CD1c-positive myeloid dendritic cell (primary cell): Measurements from ENCODE around the gene FEM1C.
A peak's percentile ranks its signal among the peaks of the same experiment; 100 is the strongest.

Experiments used
- DNase-seq: peaks from one replicate; pipeline ENCODE4 v3.0.0-alpha.2; 2016; ENCODE audit errors: extremely low spot score

FEM1C gene

DNA sequence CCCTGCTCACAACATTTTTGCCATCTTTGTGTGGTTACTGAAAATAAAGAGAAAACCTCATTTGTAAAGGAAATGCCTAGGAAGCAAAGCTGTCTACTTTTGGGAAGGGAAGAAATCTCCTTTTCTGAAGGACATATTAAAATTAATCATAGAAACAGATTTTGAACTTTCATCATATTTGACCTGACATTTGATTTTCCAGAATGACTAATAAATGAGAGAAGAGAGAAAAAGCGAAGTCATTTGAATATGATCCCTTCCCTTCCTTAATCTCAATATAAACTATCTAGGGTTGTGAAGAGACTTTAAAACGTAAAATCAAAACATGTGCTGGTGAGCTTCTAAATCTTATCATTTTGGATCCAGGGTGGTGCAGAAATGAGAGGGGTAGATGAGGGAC, 66.3 kb downstream of the FEM1C start:
- DNase-seq: no peak

DNA sequence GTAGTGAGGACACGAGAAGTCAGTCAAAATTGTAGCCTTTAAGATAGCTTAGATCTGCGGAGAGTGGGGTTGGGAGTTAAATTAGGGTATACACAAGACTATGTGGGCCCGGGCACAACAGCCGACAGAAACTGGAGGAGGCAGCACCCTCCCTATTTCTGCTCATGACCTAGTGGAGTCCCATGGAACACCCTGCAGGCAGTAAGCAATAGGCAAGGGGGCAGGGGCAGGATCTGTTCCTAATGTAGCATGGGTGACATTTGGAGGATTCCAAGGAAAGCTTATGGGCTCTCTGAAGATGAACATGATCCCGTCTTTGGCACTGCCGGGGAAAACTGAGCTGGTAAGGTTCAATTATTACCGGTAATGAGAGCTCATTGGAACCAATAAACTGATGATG, 67.0 kb downstream of the FEM1C start:
- no peak for DNase-seq

DNA sequence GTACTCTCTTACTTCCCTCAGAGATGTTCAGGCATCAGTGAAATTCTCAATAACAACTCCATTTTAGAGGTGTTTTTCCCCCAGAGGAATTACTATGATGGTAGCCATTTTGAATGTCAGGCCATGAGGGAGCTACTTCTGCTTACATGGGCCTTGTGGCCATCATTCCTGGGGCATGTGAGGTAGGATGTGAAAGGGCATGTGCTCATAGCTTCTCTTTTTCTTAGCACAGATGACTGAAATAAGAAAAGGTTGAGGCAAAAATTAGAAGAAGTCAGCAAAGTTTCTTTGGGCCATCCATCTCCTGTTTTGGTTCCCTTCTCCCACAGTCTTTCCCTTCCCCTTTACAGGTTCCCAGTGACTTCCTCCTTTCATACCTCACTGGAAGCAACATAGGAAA, 68.8 kb downstream of the FEM1C start:
- peak; percentile 88 for DNase-seq

DNA sequence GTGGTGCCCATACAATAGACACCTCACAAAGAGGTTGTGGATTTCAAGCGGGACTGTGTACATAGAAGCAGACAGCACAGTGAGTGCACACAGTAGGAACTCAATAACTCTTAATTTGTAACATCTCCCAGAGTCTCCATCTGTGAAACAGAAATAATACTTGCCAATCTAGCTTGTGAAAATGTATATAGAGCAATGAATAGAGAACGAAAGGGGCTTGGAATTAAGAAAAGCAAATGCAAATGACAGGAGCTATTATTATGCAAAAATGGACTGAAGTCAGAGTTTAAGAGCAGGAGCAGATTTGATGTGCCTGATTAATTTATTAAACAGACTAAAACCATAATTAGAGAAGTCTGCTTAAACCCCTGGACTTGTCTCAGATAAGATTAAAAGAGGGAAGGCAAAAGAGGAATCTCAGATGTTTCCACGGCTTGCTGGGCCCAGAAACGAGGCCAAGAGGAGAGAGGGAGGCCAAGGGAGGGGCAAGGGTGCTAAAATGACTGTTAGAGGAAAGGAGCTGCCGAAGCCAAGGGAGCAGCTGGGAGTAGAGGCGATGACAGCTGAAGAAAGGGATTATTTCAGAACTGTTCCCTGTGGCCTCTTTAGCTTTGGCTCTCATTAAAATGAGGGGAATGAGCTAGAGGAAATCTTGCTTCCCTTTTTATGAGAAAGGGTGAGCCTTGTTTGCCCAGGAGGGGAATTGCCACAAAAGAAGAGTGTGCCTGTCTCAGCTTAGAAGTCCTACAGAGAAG, 72.1 kb downstream of the FEM1C start:
- DNase-seq: no peak

DNA sequence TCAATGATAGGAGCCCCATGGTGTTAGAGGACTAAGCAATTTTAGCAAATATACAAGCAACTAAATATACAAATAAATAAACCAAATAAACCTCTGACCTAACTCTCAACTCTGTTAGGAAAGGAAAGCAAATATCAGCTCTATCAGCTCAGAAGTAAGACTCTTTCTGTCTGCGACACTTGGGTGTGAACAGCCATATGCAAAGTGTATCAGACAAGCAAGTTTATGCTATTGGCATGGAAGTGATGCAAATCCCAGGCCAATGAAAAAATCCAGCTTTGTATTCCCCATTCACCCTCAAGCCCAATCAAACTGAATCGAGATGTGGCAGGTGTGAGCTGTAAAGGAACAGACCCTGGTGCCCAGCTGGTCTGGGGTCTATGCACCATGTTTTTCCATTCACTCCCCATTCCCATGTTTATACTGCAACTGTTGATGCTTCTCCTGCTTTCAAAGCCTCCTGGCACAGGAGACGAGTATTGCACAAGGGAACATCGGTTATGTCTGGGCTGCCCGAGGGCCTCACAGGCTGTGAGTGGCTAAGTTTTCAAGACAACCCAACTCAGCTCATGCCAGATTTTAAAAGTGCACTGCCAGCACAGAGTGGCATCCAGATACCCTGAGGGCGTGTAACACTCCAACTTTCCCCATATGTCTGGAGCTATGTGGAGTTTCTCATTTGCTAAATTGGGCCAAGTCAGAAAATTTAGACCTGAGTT, 73.1 kb downstream of the FEM1C start:
- DNase-seq: no peak

DNA sequence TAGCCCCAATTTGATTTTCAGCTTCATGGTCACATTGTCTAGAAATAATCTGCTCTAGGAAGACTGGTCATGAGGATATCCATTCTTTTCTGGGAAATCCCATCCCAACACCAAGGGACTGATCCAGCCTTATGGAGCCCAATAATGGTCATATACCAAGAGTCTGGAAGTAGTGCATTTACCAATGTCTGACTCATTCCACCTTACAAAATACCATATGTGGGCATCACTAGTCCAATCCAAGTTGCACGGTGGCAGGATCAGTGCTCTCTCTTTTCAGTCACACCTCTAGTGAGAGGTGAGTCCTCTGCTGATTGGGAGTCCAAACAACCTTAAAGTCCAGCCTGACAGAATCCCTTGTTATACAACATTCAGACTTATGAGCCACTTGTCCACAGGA, 73.7 kb downstream of the FEM1C start:
- DNase-seq: no peak
